ENCODE data around the gene TMEM114. TPM values are rescaled to one million over a fixed set of nuclear protein-coding genes. Genes with fewer than 3 reads are reported as not detected.

TMEM114 gene
- polyA plus RNA-seq, 2 of the 4 experiments (the other 2 are of a cell fraction), result not detected

DNA sequence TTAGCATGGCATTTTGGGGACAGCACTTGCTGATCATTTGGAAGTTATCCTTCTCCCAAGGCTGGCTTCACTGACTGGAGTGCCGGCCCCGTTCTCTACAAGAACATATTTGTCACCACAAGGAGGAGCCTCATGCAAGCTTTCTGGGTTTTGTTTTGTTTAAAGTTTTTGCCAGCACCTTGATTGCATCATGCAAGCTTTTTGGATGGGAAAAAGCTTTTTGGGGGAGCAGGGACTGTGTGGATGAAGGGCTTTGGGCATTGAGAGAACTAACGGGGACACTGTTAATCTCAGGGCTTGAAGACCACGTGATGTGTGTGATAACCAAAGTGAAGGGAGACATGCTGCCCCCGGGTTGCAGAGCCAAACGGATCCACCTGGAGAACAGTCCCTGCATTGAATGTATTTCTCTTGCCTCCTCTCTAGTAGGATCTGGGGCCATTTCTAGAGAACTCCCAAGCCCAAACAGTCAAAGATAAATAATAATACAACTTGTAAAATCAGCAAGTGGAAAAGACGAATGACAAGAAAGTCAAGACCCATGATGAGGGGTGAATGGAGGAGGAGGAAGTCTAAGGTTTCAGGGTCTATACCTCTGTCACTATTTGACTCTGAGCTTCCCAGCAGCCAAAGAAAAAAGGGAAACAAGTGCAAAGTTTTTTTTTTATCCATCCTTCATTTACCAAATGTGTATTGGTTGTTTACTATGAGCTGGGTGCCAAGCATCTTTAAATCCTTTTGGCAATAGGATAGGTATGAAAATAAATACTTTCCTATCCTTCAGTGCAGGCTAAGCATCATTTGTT lies 17.2 kb downstream of the TMEM114 start:
- WGBS (ENCODE audit: missing lambda C conversion rate), result 22% methylated on average over 7 of the region's 7 CpGs
- ATAC-seq (peak; percentile 54 to 68; a peak in 2 of 6 replicates), FAIRE-seq (no peak), DNase-seq (ENCODE audit: low read depth in 1 of 2, low spot score in 1 of 2) (peak; percentile 38 to 53)
- POLR2A ChIA-PET, result no interaction called here
- CTCF ChIA-PET, result interaction anchor here (0.6 to 2.6 kb wide), 16 partner anchors 10 to 552 kb away, joined by 3 to 17 read pairs (median 4); no protein-coding TSS in a partner anchor
- TF ChIP-seq, protein P1, sequence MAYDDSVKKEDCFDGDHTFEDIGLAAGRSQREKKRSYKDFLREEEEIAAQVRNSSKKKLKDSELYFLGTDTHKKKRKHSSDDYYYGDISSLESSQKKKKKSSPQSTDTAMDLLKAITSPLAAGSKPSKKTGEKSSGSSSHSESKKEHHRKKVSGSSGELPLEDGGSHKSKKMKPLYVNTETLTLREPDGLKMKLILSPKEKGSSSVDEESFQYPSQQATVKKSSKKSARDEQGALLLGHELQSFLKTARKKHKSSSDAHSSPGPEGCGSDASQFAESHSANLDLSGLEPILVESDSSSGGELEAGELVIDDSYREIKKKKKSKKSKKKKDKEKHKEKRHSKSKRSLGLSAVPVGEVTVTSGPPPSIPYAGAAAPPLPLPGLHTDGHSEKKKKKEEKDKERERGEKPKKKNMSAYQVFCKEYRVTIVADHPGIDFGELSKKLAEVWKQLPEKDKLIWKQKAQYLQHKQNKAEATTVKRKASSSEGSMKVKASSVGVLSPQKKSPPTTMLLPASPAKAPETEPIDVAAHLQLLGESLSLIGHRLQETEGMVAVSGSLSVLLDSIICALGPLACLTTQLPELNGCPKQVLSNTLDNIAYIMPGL (CRISPR knock-in tag; IDR thresholded peaks at IDR 0.05; ENCODE audit: borderline replicate concordance), result no peak
- TF ChIP-seq TFCP2L1 (CRISPR knock-in tag; IDR thresholded peaks at IDR 0.05) (no peak), CTCF (IDR thresholded peaks at IDR 0.05) (peak; percentile 54), EHMT2 (IDR thresholded peaks at IDR 0.05; ENCODE audit: low read depth) (no peak), HOXB13 (CRISPR knock-in tag; IDR thresholded peaks at IDR 0.05; ENCODE audit: low read depth) (no peak), FOSL2 (IDR thresholded peaks at IDR 0.05) (no peak), FOSL2 (CRISPR knock-in tag; IDR thresholded peaks at IDR 0.05) (no peak), CEBPB (IDR thresholded peaks at IDR 0.05) (peak; percentile 39 to 76; a peak in 3 of 4 replicates), RAD21 (conservative IDR thresholded peaks at IDR 0.05 in 1 of 2, IDR thresholded peaks at IDR 0.05 in 1 of 2) (peak; percentile 45 to 51), SMC3 (IDR thresholded peaks at IDR 0.05) (peak; percentile 54)
- TF ChIP-seq, protein P2, sequence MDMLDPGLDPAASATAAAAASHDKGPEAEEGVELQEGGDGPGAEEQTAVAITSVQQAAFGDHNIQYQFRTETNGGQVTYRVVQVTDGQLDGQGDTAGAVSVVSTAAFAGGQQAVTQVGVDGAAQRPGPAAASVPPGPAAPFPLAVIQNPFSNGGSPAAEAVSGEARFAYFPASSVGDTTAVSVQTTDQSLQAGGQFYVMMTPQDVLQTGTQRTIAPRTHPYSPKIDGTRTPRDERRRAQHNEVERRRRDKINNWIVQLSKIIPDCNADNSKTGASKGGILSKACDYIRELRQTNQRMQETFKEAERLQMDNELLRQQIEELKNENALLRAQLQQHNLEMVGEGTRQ (IDR thresholded peaks at IDR 0.05), result peak; percentile 43; the same call in 1 of the 2 replicates
- TF ChIP-seq, protein P3, sequence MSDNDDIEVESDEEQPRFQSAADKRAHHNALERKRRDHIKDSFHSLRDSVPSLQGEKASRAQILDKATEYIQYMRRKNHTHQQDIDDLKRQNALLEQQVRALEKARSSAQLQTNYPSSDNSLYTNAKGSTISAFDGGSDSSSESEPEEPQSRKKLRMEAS (IDR thresholded peaks at IDR 0.05), result no peak
- TF ChIP-seq, protein P4, sequence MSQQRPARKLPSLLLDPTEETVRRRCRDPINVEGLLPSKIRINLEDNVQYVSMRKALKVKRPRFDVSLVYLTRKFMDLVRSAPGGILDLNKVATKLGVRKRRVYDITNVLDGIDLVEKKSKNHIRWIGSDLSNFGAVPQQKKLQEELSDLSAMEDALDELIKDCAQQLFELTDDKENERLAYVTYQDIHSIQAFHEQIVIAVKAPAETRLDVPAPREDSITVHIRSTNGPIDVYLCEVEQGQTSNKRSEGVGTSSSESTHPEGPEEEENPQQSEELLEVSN (IDR thresholded peaks at IDR 0.05; ENCODE audit: borderline replicate concordance, low read depth), result no peak
- no peaks in the 10 kb centered on the region for H3K9me3 ChIP-seq
- H3K27ac ChIP-seq, result peak overlapping the region; percentile 55 to 73; a peak in 4 of 6 replicates
- peaks cover 10% of the 10 kb centered on the region; the same call in 2 of the 3 replicates for H3K4me1 ChIP-seq
- peak overlapping the region; percentile 34; the same call in 2 of the 3 replicates for H3K4me3 ChIP-seq
- H3K4me2 ChIP-seq, result peak overlapping the region; percentile 73

- no peak overlapping the region for H3K27ac ChIP-seq
- WGBS (ENCODE audit: missing lambda C conversion rate), result 45% methylated on average over 11 of the region's 11 CpGs
- H3K9me3 ChIP-seq, result no peaks in the 10 kb centered on the region
- H3K4me3 ChIP-seq, result no peak overlapping the region
- no peak for FAIRE-seq
- no peak for DNase-seq (ENCODE audit: low read depth in 1 of 2, low spot score in 1 of 2)
- peaks cover 10% of the 10 kb centered on the region; the same call in 2 of the 3 replicates for H3K4me1 ChIP-seq
- no peak overlapping the region; the same call in 2 of the 3 replicates for H3K4me2 ChIP-seq
- ChIA-PET CTCF (interaction anchor here (0.6 to 2.6 kb wide), 22 partner anchors 11 to 562 kb away, joined by 3 to 17 read pairs (median 4); partner anchors contain the start of gene TMEM114), POLR2A (no interaction called here)
- no peak for ATAC-seq
- no peak for TF ChIP-seq MAFK (IDR thresholded peaks at IDR 0.05; ENCODE audit: partially characterized antibody)
- no peak for TF ChIP-seq POLR2AphosphoS2 (conservative IDR thresholded peaks at IDR 0.05; ENCODE audit: low read length)
- no peak for TF ChIP-seq EHMT2 (IDR thresholded peaks at IDR 0.05; ENCODE audit: low read depth)
- TF ChIP-seq REST (IDR thresholded peaks at IDR 0.05), result no peak
- no peak for TF ChIP-seq GATA3 (IDR thresholded peaks at IDR 0.05; ENCODE audit: borderline replicate concordance)
- TF ChIP-seq CBX8 (IDR thresholded peaks at IDR 0.05), result no peak
- TF ChIP-seq ZFP36 (IDR thresholded peaks at IDR 0.05; ENCODE audit: borderline replicate concordance, partially characterized antibody), result no peak
- TF ChIP-seq, protein P4 (IDR thresholded peaks at IDR 0.05; ENCODE audit: borderline replicate concordance, low read depth), result no peak
- no peak for TF ChIP-seq TFCP2L1 (CRISPR knock-in tag; IDR thresholded peaks at IDR 0.05)
- no peak for TF ChIP-seq HEYL (CRISPR knock-in tag; IDR thresholded peaks at IDR 0.05)
- no peak for TF ChIP-seq CEBPB (IDR thresholded peaks at IDR 0.05)
- TF ChIP-seq RAD21 (conservative IDR thresholded peaks at IDR 0.05 in 1 of 2, IDR thresholded peaks at IDR 0.05 in 1 of 2), result no peak
- no peak for TF ChIP-seq ZSCAN20 (CRISPR knock-in tag; IDR thresholded peaks at IDR 0.05)
- TF ChIP-seq, protein P5, sequence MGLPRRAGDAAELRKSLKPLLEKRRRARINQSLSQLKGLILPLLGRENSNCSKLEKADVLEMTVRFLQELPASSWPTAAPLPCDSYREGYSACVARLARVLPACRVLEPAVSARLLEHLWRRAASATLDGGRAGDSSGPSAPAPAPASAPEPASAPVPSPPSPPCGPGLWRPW (IDR thresholded peaks at IDR 0.05), result no peak
Observed at GRCh38 chr16:8572063-8572918, 18.0 kb downstream of the TMEM114 start.

Measured in A549 (cell line).